ENCODE results near the gene ZSCAN5C.
"Not testable (repeated sequence)": the region's sequence is repeated elsewhere in the genome, so short reads cannot be mapped to it uniquely, and the experiment has no call there.

Gene ZSCAN5C

DNA sequence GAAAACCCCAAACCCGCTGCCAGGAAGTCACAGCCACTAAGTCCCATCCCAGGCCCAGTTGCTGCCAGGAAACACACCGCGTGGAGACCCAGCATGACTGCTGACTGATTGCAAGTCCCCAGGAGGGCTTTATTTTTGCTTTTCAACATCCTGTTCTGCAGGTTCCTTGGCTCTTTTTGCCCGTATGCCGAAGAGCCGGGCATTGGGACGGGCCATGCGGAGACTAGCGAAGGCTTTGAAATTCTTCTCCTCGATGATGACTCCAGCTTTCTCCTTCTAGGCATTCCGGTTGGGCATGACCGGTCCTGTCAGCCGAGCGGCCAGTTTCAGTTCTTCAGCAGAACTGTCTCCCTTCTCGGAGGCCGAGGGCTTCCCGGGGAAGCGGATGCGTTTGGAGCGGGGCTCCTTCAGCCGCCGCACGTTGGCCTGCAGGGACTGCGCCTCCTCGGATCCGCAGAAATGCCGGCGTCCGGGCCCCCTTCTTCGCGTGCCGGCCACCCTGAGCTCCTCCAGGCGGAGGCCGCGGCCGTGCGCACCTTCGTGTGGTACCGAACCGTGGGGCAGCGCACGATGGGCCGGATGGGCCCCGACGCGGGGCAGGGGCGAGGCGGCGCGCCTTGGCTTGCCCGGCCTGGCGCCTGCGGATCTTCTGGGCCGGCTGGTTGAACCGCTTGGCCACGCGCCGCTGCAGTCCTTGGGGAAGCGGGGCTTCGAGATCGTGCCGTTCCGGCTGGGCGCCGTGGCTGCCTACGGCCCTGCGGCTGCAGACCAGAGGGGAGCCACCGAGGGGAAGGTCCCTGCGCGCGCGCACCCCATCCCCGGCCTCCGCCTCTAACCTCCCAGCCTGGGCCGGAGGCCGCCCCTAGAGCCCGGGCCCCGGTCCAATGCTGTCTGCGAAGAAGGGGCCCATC, 15.2 kb downstream of the ZSCAN5C start:
- CTCF ChIA-PET = no interaction called here
- POLR2A ChIA-PET = no interaction called here
- no peak for TF ChIP-seq PKNOX1 (IDR thresholded peaks at IDR 0.05)
- no peak for TF ChIP-seq SUZ12 (IDR thresholded peaks at IDR 0.05)
- no peak for TF ChIP-seq NFRKB (IDR thresholded peaks at IDR 0.05)
- no peak for TF ChIP-seq FOXM1 (IDR thresholded peaks at IDR 0.05; ENCODE audit: borderline replicate concordance)
- no peak for TF ChIP-seq FOXK2 (IDR thresholded peaks at IDR 0.05)
- TF ChIP-seq TARDBP (IDR thresholded peaks at IDR 0.05) = no peak
- TF ChIP-seq CTBP1 (IDR thresholded peaks at IDR 0.05; ENCODE audit: borderline replicate concordance) = no peak
- TF ChIP-seq ELF4 (IDR thresholded peaks at IDR 0.05) = no peak
- no peak for TF ChIP-seq BHLHE40 (IDR thresholded peaks at IDR 0.05; ENCODE audit: borderline replicate concordance)
- no peak for TF ChIP-seq HDGF (IDR thresholded peaks at IDR 0.05; ENCODE audit: borderline replicate concordance)

GRCh38 chr19:56218961-56219360, 16.9 kb downstream of the ZSCAN5C start:
- CTCF ChIA-PET = no interaction called here
- POLR2A ChIA-PET = no interaction called here
- TF ChIP-seq SUZ12 (IDR thresholded peaks at IDR 0.05) = no peak
- no peak for TF ChIP-seq FOXM1 (IDR thresholded peaks at IDR 0.05; ENCODE audit: borderline replicate concordance)
- TF ChIP-seq PKNOX1 (IDR thresholded peaks at IDR 0.05) = no peak
- no peak for TF ChIP-seq ELF4 (IDR thresholded peaks at IDR 0.05)
- TF ChIP-seq BHLHE40 (IDR thresholded peaks at IDR 0.05; ENCODE audit: borderline replicate concordance) = no peak
- TF ChIP-seq LEF1 (IDR thresholded peaks at IDR 0.05; ENCODE audit: borderline replicate concordance) = no peak
- no peak for TF ChIP-seq HDGF (IDR thresholded peaks at IDR 0.05; ENCODE audit: borderline replicate concordance)
- TF ChIP-seq ARNT (IDR thresholded peaks at IDR 0.05) = no peak
- no peak for TF ChIP-seq NFRKB (IDR thresholded peaks at IDR 0.05)
- no peak for TF ChIP-seq ZNF384 (IDR thresholded peaks at IDR 0.05)
- TF ChIP-seq FOXK2 (IDR thresholded peaks at IDR 0.05) = no peak
- no peak for TF ChIP-seq L3MBTL2 (conservative IDR thresholded peaks at IDR 0.05)
- no peak for TF ChIP-seq FOXA1 (IDR thresholded peaks at IDR 0.05)
- TF ChIP-seq SP1 (IDR thresholded peaks at IDR 0.05) = no peak
- TF ChIP-seq CTBP1 (IDR thresholded peaks at IDR 0.05; ENCODE audit: borderline replicate concordance) = no peak
- no peak for TF ChIP-seq TARDBP (IDR thresholded peaks at IDR 0.05)
- no peak for DNase-seq (ENCODE audit: extremely low spot score)

More for the DNA sequence above, 15.2 kb downstream of the ZSCAN5C start:
- DNase-seq (ENCODE audit: extremely low spot score) = no peak

- DNase-seq (ENCODE audit: extremely low spot score); POLR2A ChIA-PET; CTCF ChIA-PET: not testable (repeated sequence)
Measured at GRCh38 chr19:56221442-56221841, 19.4 kb downstream of the ZSCAN5C start.

DNA sequence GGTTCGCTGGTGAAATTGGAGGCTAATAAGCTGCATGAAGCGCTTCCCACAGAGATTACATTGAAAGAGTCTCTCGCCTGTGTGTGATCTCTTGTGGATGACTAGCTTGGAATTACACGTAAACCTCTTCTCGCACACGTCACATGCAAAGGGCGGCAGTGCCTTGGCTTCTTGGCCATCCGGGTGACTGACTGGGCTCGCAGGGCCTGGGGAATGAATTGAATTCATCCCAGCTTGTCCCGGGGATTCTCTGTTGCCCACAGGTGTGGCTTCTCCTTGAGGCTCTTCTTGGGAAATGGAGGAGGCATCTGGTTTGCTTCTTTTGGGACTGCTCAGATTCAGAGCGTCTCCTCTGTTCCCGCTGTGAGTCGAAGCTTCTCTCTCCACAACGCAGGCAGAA, 19.8 kb downstream of the ZSCAN5C start:
- TF ChIP-seq FOXA1 (IDR thresholded peaks at IDR 0.05) (no peak), SUZ12 (IDR thresholded peaks at IDR 0.05) (no peak), SP1 (IDR thresholded peaks at IDR 0.05) (no peak), FOXK2 (IDR thresholded peaks at IDR 0.05) (no peak)

GRCh38 chr19:56222901-56223300, 20.8 kb downstream of the ZSCAN5C start:
- CTCF ChIA-PET = no interaction called here
- TF ChIP-seq BHLHE40 (IDR thresholded peaks at IDR 0.05; ENCODE audit: borderline replicate concordance) = no peak
- no peak for TF ChIP-seq L3MBTL2 (conservative IDR thresholded peaks at IDR 0.05)
- no peak for TF ChIP-seq FOXA1 (IDR thresholded peaks at IDR 0.05)
- TF ChIP-seq NFRKB (IDR thresholded peaks at IDR 0.05) = no peak
- no peak for TF ChIP-seq PKNOX1 (IDR thresholded peaks at IDR 0.05)
- no peak for TF ChIP-seq ARNT (IDR thresholded peaks at IDR 0.05)
- no peak for TF ChIP-seq TARDBP (IDR thresholded peaks at IDR 0.05)
- no peak for TF ChIP-seq FOXK2 (IDR thresholded peaks at IDR 0.05)
- no peak for TF ChIP-seq ELF4 (IDR thresholded peaks at IDR 0.05)
- TF ChIP-seq HDGF (IDR thresholded peaks at IDR 0.05; ENCODE audit: borderline replicate concordance) = no peak
- no peak for TF ChIP-seq SUZ12 (IDR thresholded peaks at IDR 0.05)
- no peak for TF ChIP-seq FOXM1 (IDR thresholded peaks at IDR 0.05; ENCODE audit: borderline replicate concordance)
- no peak for TF ChIP-seq ZNF384 (IDR thresholded peaks at IDR 0.05)
- no peak for TF ChIP-seq CTBP1 (IDR thresholded peaks at IDR 0.05; ENCODE audit: borderline replicate concordance)
- TF ChIP-seq SP1 (IDR thresholded peaks at IDR 0.05) = no peak
- no peak for TF ChIP-seq LEF1 (IDR thresholded peaks at IDR 0.05; ENCODE audit: borderline replicate concordance)
- no peak for DNase-seq (ENCODE audit: extremely low spot score)
- POLR2A ChIA-PET = no interaction called here

More for the DNA sequence above, 19.8 kb downstream of the ZSCAN5C start:
- POLR2A ChIA-PET = no interaction called here
- CTCF ChIA-PET = no interaction called here
- DNase-seq (ENCODE audit: extremely low spot score) = no peak

DNA sequence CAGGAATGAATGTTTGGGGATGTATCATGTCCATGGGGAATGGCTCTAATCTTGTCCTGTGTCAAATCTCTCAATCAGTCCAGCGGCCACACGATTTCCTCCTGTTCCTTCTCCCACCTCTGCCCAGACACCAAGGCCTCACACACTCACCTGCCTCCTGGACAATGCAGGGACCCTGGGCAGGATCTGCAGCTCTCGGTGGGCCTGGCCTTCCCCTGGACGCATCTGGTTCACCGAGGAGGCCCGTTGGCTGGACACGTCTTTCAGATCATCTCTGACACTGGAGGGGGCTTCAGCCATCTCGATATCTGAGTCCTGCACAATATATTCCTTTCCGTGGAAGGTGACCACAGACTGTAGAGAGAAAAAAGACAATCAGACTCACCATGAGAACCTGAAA, 21.4 kb downstream of the ZSCAN5C start:
- no peak for TF ChIP-seq FOXK2 (IDR thresholded peaks at IDR 0.05)
- no peak for TF ChIP-seq PKNOX1 (IDR thresholded peaks at IDR 0.05)
- no peak for TF ChIP-seq CTBP1 (IDR thresholded peaks at IDR 0.05; ENCODE audit: borderline replicate concordance)
- TF ChIP-seq L3MBTL2 (conservative IDR thresholded peaks at IDR 0.05) = no peak
- no peak for TF ChIP-seq BHLHE40 (IDR thresholded peaks at IDR 0.05; ENCODE audit: borderline replicate concordance)
- no peak for TF ChIP-seq FOXM1 (IDR thresholded peaks at IDR 0.05; ENCODE audit: borderline replicate concordance)
- no peak for TF ChIP-seq NFRKB (IDR thresholded peaks at IDR 0.05)
- TF ChIP-seq ELF4 (IDR thresholded peaks at IDR 0.05) = no peak
- no peak for TF ChIP-seq LEF1 (IDR thresholded peaks at IDR 0.05; ENCODE audit: borderline replicate concordance)
- no peak for TF ChIP-seq ARNT (IDR thresholded peaks at IDR 0.05)
- TF ChIP-seq HDGF (IDR thresholded peaks at IDR 0.05; ENCODE audit: borderline replicate concordance) = no peak
- no peak for TF ChIP-seq FOXA1 (IDR thresholded peaks at IDR 0.05)
- TF ChIP-seq SUZ12 (IDR thresholded peaks at IDR 0.05) = no peak
- TF ChIP-seq TARDBP (IDR thresholded peaks at IDR 0.05) = no peak
- TF ChIP-seq ZNF384 (IDR thresholded peaks at IDR 0.05) = no peak
- no peak for TF ChIP-seq SP1 (IDR thresholded peaks at IDR 0.05)
- DNase-seq (ENCODE audit: extremely low spot score) = no peak
- ChIA-PET CTCF (interaction anchor here (0.6 kb wide), 1 partner anchor 10 kb away, joined by 3 read pairs; no protein-coding TSS in a partner anchor), POLR2A (no interaction called here)

All from HEK293T (cell line).